Activated CD4-positive, alpha-beta memory T cell treated with anti-CD3 and anti-CD28 coated beads, Interleukin-2, amount 10 ng/mL, durations not matched to agents 7 days and 5 days (primary cell): ENCODE data around the gene B4GALT3. TPM values are rescaled to one million over a fixed set of nuclear protein-coding genes. Genes with fewer than 3 reads are reported as not detected.
"Not testable (repeated sequence)": the region's sequence is repeated elsewhere in the genome, so short reads cannot be mapped to it uniquely, and the experiment has no call there.

Source experiments
- CTCF ChIA-PET: fragments of 350-600 bp; sonication (Branson Sonifier 250); formaldehyde crosslinking; loops from one replicate; lab custom pipeline; 2021; ENCODE audit warnings: antibody characterized with exemption, inconsistent platforms; lab: Charles Lee
- POLR2A ChIA-PET: fragments of 350-600 bp; sonication (Branson Sonifier 250); formaldehyde crosslinking; loops from one replicate; lab custom pipeline; 2021; ENCODE audit warnings: antibody characterized with exemption; lab: Charles Lee
- DNase-seq: peaks from one replicate; pipeline ENCODE4 v3.0.0-alpha.2; 2020
- H3K27ac Mint-ChIP-seq: one replicate; pipeline ENCODE4 v1.8.0; 2021; ENCODE audit warnings: mild to moderate bottlenecking, mixed read lengths
- H3K27me3 Mint-ChIP-seq: one replicate; pipeline ENCODE4 v1.8.0; 2021; ENCODE audit warnings: mixed read lengths
- H3K36me3 Mint-ChIP-seq: one replicate; pipeline ENCODE4 v1.8.0; 2021; ENCODE audit warnings: low read depth, mixed read lengths
- H3K4me1 Mint-ChIP-seq: one replicate; pipeline ENCODE4 v1.8.0; 2021; ENCODE audit warnings: mixed read lengths
- H3K4me3 Mint-ChIP-seq: one replicate; pipeline ENCODE4 v1.8.0; 2021; ENCODE audit warnings: mild to moderate bottlenecking, mixed read lengths
- H3K9me3 Mint-ChIP-seq: one replicate; pipeline ENCODE4 v1.8.0; 2021; ENCODE audit warnings: mixed read lengths
- total RNA-seq, 2 experiments: library from RNA; stranded (reverse); gene quantifications; one replicate each; pipeline ENCODE4 v1.2.3, GENCODE V29; 2021

Gene B4GALT3
- 10 to 100 TPM; 55.0 to 56.7 TPM for total RNA-seq

GRCh38 chr1:161177112-161177935, at the start of gene B4GALT3:
TSS of gene B4GALT3 (minus strand) at chr1:161177507. CDS start at chr1:161176060, 1,447 bp downstream.
- DNase-seq: peak; percentile 94
- Mint-ChIP-seq H3K27me3 (no peaks in the 10 kb centered on the region), H3K27ac (peak within 1 kb of the TSS; percentile 96), H3K9me3 (no peaks in the 10 kb centered on the region), H3K4me1 (peaks cover 78% of the 10 kb centered on the region), H3K4me3 (peak within 1 kb of the TSS; percentile 97), H3K36me3 (peaks cover 47% of the 10 kb centered on the region)
- CTCF ChIA-PET: interaction anchor here (0.5 to 2.3 kb wide), 6 partner anchors 12 to 133 kb away, joined by 3 to 30 read pairs (median 7); partner anchors contain the start of genes PPOX and TOMM40L
- POLR2A ChIA-PET: interaction anchor here (0.7 to 3.3 kb wide), 15 partner anchors 9 to 114 kb away, joined by 3 to 69 read pairs (median 6); partner anchors contain the start of genes NDUFS2, NIT1, PFDN2 and PPOX

GRCh38 chr1:161226759-161227158, 49.5 kb upstream of the B4GALT3 start:
- peak overlapping the region; percentile 94 for H3K27ac Mint-ChIP-seq
- no peak for DNase-seq
- H3K4me1 Mint-ChIP-seq: peaks cover 43% of the 10 kb centered on the region
- H3K9me3 Mint-ChIP-seq: no peaks in the 10 kb centered on the region
- CTCF ChIA-PET: interaction anchor here (0.7 to 10.7 kb wide), 21 partner anchors 9 to 181 kb away, joined by 3 to 193 read pairs (median 17); partner anchors contain the start of genes ARHGAP30, FCER1G, NDUFS2 and NIT1
- peaks cover 29% of the 10 kb centered on the region for H3K36me3 Mint-ChIP-seq
- H3K4me3 Mint-ChIP-seq: peak overlapping the region; percentile 100
- POLR2A ChIA-PET: interaction anchor here (1.2 to 3.5 kb wide), 8 partner anchors 16 to 174 kb away, joined by 3 to 69 read pairs (median 11); partner anchors contain the start of genes NDUFS2, PPOX and SDHC
- H3K27me3 Mint-ChIP-seq: no peaks in the 10 kb centered on the region

GRCh38 chr1:161226320-161226711, 49.0 kb upstream of the B4GALT3 start:
- peak overlapping the region; percentile 94 for H3K27ac Mint-ChIP-seq
- no peaks in the 10 kb centered on the region for H3K9me3 Mint-ChIP-seq
- H3K4me3 Mint-ChIP-seq: peak overlapping the region; percentile 100
- H3K4me1 Mint-ChIP-seq: peaks cover 43% of the 10 kb centered on the region
- DNase-seq: no peak
- peaks cover 29% of the 10 kb centered on the region for H3K36me3 Mint-ChIP-seq
- no peaks in the 10 kb centered on the region for H3K27me3 Mint-ChIP-seq
- ChIA-PET CTCF (interaction anchor here (0.7 to 10.7 kb wide), 47 partner anchors 9 to 518 kb away, joined by 3 to 193 read pairs (median 5); partner anchors contain the start of genes ADAMTS4, ARHGAP30, B4GALT3 and FCER1G), POLR2A (interaction anchor here (0.8 to 3.5 kb wide), 25 partner anchors 10 to 174 kb away, joined by 3 to 69 read pairs (median 6); partner anchors contain the start of genes ARHGAP30, CFAP126, DEDD and NDUFS2)

GRCh38 chr1:161225534-161226319, 48.4 kb upstream of the B4GALT3 start, which contains the start of gene TOMM40L:
TSS of gene TOMM40L (plus strand) at chr1:161226060. CDS start at chr1:161226490, 430 bp downstream.
- Mint-ChIP-seq H3K27me3 (no peaks in the 10 kb centered on the region), H3K36me3 (peaks cover 29% of the 10 kb centered on the region), H3K27ac (peak within 1 kb of the TSS; percentile 94), H3K4me3 (peak within 1 kb of the TSS; percentile 100), H3K9me3 (no peaks in the 10 kb centered on the region), H3K4me1 (peaks cover 45% of the 10 kb centered on the region)
- ChIA-PET CTCF (interaction anchor here (0.7 to 10.7 kb wide), 53 partner anchors 10 to 524 kb away, joined by 3 to 193 read pairs (median 5); partner anchors contain the start of genes ADAMTS4, ARHGAP30, B4GALT3 and CFAP126), POLR2A (interaction anchor here (0.6 to 3.5 kb wide), 33 partner anchors 9 to 963 kb away, joined by 3 to 69 read pairs (median 5); partner anchors contain the start of genes ARHGAP30, CFAP126, DCAF8 and DEDD)
- peak; percentile 90 for DNase-seq

- ChIA-PET POLR2A (interaction anchor here (0.6 to 3.5 kb wide), 29 partner anchors 8 to 963 kb away, joined by 3 to 69 read pairs (median 5); partner anchors contain the start of genes ARHGAP30, DCAF8, NDUFS2 and NIT1), CTCF (interaction anchor here (0.7 to 10.7 kb wide), 46 partner anchors 9 to 524 kb away, joined by 3 to 193 read pairs (median 6); partner anchors contain the start of genes ADAMTS4, ARHGAP30, B4GALT3 and CFAP126)
- Mint-ChIP-seq H3K36me3 (peaks cover 27% of the 10 kb centered on the region), H3K27ac (peak overlapping the region; percentile 94), H3K9me3 (no peaks in the 10 kb centered on the region), H3K4me1 (peaks cover 45% of the 10 kb centered on the region), H3K27me3 (no peaks in the 10 kb centered on the region), H3K4me3 (peak overlapping the region; percentile 20)
- DNase-seq: no peak
These were observed 47.8 kb upstream of the B4GALT3 start for GRCh38 chr1:161225178-161225533.

- H3K27me3 Mint-ChIP-seq, H3K4me3 Mint-ChIP-seq, H3K27ac Mint-ChIP-seq, H3K9me3 Mint-ChIP-seq, DNase-seq: not testable (repeated sequence)
- H3K4me1 Mint-ChIP-seq: peaks cover 47% of the 10 kb centered on the region
- peaks cover 24% of the 10 kb centered on the region for H3K36me3 Mint-ChIP-seq
- POLR2A ChIA-PET: interaction anchor here (2.3 to 3.5 kb wide), 2 partner anchors 22 to 42 kb away, joined by 32 to 69 read pairs; partner anchors contain the start of gene NDUFS2
- CTCF ChIA-PET: interaction anchor here (1.4 to 10.7 kb wide), 13 partner anchors 8 to 158 kb away, joined by 5 to 193 read pairs (median 57); partner anchors contain the start of genes CFAP126, FCER1G, KLHDC9 and NDUFS2
These were observed 47.4 kb upstream of the B4GALT3 start for GRCh38 chr1:161224695-161225087.

- POLR2A ChIA-PET: interaction anchor here (1.3 to 3.5 kb wide), 2 partner anchors 13 to 21 kb away, joined by 5 to 69 read pairs; partner anchors contain the start of gene NDUFS2
- no peak overlapping the region for H3K4me3 Mint-ChIP-seq
- DNase-seq: no peak
- H3K27ac Mint-ChIP-seq: peak overlapping the region; percentile 16
- peaks cover 47% of the 10 kb centered on the region for H3K4me1 Mint-ChIP-seq
- H3K36me3 Mint-ChIP-seq: peaks cover 18% of the 10 kb centered on the region
- no peaks in the 10 kb centered on the region for H3K9me3 Mint-ChIP-seq
- CTCF ChIA-PET: interaction anchor here (1.6 to 10.7 kb wide), 10 partner anchors 8 to 159 kb away, joined by 6 to 193 read pairs (median 44); partner anchors contain the start of genes CFAP126, FCER1G, NDUFS2 and PPOX
- H3K27me3 Mint-ChIP-seq: no peaks in the 10 kb centered on the region
These were observed 46.7 kb upstream of the B4GALT3 start for GRCh38 chr1:161223805-161224694.

- CTCF ChIA-PET: interaction anchor here (0.9 to 10.7 kb wide), 6 partner anchors 12 to 160 kb away, joined by 3 to 193 read pairs (median 11); partner anchors contain the start of genes CFAP126, NDUFS2 and PPOX
- Mint-ChIP-seq H3K4me3 (no peak overlapping the region), H3K36me3 (peaks cover 2% of the 10 kb centered on the region), H3K27me3 (no peaks in the 10 kb centered on the region), H3K27ac (no peak overlapping the region), H3K9me3 (no peaks in the 10 kb centered on the region), H3K4me1 (peaks cover 48% of the 10 kb centered on the region)
- POLR2A ChIA-PET: interaction anchor here (0.8 to 2.8 kb wide), 4 partner anchors 12 to 39 kb away, joined by 3 to 12 read pairs (median 4); partner anchors contain the start of gene NDUFS2
- DNase-seq: no peak
These were observed 45.1 kb upstream of the B4GALT3 start for GRCh38 chr1:161222175-161223019.

GRCh38 chr1:161220002-161220401, 42.7 kb upstream of the B4GALT3 start:
- Mint-ChIP-seq H3K4me3 (no peak overlapping the region), H3K27ac (no peak overlapping the region), H3K36me3 (peaks cover 3% of the 10 kb centered on the region), H3K4me1 (peaks cover 41% of the 10 kb centered on the region), H3K9me3 (no peaks in the 10 kb centered on the region), H3K27me3 (no peaks in the 10 kb centered on the region)
- CTCF ChIA-PET: interaction anchor here (0.6 to 5.1 kb wide), 7 partner anchors 9 to 162 kb away, joined by 3 to 16 read pairs (median 5); partner anchors contain the start of gene PPOX
- POLR2A ChIA-PET: interaction anchor here (5.2 kb wide), 1 partner anchor 17 kb away, joined by 44 read pairs; the partner anchor contains the start of gene NDUFS2
- DNase-seq: no peak
